Measurements from ENCODE around the gene HTR6. TPM values are rescaled to one million over a fixed set of nuclear protein-coding genes. Genes with fewer than 3 reads are reported as not detected.

The HTR6 gene
- total RNA-seq, 1 donor from 2014 or later = not detected

DNA sequence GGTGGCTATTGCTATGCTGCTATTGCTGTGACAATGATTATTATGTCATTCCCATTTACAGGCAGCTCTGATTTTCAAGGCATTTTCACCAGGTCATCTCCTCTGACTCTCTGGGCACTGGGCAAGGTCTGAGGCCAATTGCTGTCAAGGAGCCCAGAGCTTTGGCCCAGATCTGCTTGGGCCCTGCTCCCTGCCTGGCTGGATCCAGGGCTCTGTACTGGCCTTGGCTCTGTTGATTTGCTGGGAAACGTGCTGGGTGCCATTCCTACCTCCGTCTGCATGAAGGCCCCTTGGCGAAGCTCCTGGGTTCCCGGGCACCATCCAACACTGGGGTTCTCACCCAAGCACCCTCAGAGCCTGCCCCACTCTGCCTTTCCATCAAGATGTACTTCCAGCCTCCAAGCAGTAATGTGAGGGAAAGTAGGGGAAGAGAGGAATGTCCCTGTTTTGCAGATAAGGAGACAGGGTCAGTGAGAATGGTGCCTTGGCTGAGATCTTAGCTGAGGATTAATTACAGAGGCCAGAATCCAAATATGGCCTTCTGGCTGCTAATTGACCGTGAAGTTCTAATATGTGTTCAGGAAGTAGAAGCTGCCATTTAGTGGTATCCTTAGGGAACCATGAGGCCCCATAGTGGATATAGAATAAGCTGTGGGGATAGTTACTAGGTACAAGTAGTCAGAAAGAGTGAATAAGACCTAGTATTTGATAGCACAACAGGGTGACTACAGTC lies 63.9 kb downstream of the HTR6 start:
- no peak for DNase-seq

DNA sequence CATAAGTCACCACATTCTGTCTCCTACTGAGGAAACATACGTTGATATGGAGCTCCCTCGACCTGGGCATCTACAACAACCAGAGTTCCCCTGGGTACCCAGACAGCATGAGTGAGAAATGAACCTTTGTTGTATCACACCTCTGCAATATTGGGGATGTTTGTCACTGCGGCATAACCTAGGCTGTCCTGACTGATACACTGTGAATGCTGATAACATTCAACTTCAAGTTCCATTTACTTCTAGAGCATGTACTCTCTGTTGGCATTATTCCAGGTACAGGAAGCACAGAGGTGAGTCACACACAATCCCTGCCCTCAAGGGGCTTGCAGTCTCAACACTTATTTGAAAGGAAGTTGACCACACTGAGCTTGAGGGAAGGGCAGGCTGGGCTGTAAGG lies 65.6 kb downstream of the HTR6 start:
- DNase-seq = no peak

Other genes starting within 250 kb of the HTR6 start
- gene CAPZB, start 179.3 kb upstream of the HTR6 start, total RNA-seq = 160 and 165 TPM in 2 replicates
- 98.2 and 156 TPM in 2 replicates for gene NBL1, start 20.6 kb upstream of the HTR6 start, total RNA-seq
- gene TMCO4, start 135.0 kb downstream of the HTR6 start, total RNA-seq = 10.6 and 11.4 TPM in 2 replicates
- gene RNF186, start 150.4 kb downstream of the HTR6 start, total RNA-seq = not detected in 2 replicates
- gene OTUD3, start 217.5 kb downstream of the HTR6 start, total RNA-seq = 3.9 and 4.0 TPM in 2 replicates

Data from dermis blood vessel endothelial cell (primary cell).